HUES48 (cell line): ENCODE data around the gene CTSG.
"Not testable (repeated sequence)": the region's sequence is repeated elsewhere in the genome, so short reads cannot be mapped to it uniquely, and the experiment has no call there.

ENCODE experiments used
- H3K27ac ChIP-seq: one replicate; pipeline ENCODE4 v1.7.0; 2013; ENCODE audit warnings: low read depth, low read length, inconsistent platforms
- H3K27me3 ChIP-seq: 2 replicates; pipeline ENCODE4 v1.6.1; 2013; ENCODE audit warnings: mild to moderate bottlenecking, low read length; ENCODE audit not compliant: control insufficient read depth, insufficient read depth
- H3K36me3 ChIP-seq: 2 replicates; pipeline ENCODE4 v1.6.1; 2013; ENCODE audit warnings: low read length; ENCODE audit not compliant: control insufficient read depth, insufficient read depth
- H3K4me1 ChIP-seq: 2 replicates; pipeline ENCODE4 v1.6.1; 2013; ENCODE audit warnings: mild to moderate bottlenecking, low read length; ENCODE audit not compliant: control insufficient read depth, insufficient read depth
- H3K4me3 ChIP-seq: 2 replicates; pipeline ENCODE4 v1.5.1; 2013; ENCODE audit warnings: mild to moderate bottlenecking, low read depth, low read length
- H3K9ac ChIP-seq: 2 replicates; pipeline ENCODE4 v1.6.1; 2013; ENCODE audit warnings: mild to moderate bottlenecking, low read depth, low read length, moderate library complexity
- H3K9me3 ChIP-seq: 2 replicates; pipeline ENCODE4 v1.6.1; 2013; ENCODE audit warnings: low read length; ENCODE audit not compliant: control insufficient read depth, insufficient read depth

The CTSG gene

GRCh38 chr14:24595073-24595808 lies 19.2 kb upstream of the CTSG start:
- Histone ChIP-seq H3K9me3 (peaks cover 7% of the 10 kb centered on the region), H3K4me3 (no peak overlapping the region), H3K27ac (peak overlapping the region; percentile 84)

DNA sequence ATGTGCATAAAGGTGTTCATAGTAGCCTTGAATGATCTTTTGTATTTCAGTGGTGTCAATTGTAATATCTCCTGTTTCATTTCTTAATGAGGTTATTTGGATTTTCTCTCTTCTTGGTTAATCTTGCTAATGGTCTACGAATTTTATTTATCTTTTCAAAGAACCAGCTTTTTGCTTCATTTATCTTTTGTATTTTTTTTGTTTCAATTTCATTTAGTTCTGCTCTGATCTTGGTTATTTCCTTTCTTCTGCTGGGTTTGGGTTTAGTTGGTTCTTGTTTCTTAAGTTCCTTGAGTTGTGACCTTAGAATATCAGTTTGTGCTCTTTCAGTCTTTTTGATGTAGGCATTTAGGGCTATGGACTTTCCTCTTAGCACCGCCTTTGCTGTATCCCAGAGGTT lies 15.0 kb upstream of the CTSG start:
- H3K36me3 ChIP-seq, H3K9ac ChIP-seq, H3K27ac ChIP-seq, H3K4me1 ChIP-seq, H3K4me3 ChIP-seq, H3K27me3 ChIP-seq: not testable (repeated sequence)
- H3K9me3 ChIP-seq: peaks cover 13% of the 10 kb centered on the region

More at GRCh38 chr14:24595073-24595808, 19.2 kb upstream of the CTSG start:
- Histone ChIP-seq H3K9ac (no peak overlapping the region), H3K36me3 (no peaks in the 10 kb centered on the region), H3K27me3 (no peaks in the 10 kb centered on the region), H3K4me1 (no peaks in the 10 kb centered on the region)

- not testable (repeated sequence) for H3K27ac ChIP-seq, H3K4me1 ChIP-seq
Measured at GRCh38 chr14:24584402-24584801, 8.4 kb upstream of the CTSG start.

DNA sequence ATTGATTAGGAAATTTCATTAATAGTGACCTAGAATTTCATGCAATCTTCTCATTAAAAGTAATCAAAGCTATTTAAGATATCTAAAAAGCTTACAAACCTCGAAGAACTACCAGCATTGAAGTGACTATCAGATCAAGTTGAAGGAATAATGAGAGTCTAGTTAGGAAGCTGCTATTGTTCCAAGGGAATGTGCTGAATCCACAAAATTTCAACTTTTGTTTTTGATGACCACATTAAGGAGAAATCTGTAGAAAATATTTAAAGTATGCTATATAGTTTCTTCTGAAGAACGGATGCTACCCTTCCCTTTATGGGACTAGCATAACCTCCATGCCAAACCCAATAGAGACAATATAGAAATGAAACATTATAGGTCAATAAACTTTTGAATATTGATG lies 2.5 kb upstream of the CTSG start:
- Histone ChIP-seq H3K9ac (no peak overlapping the region), H3K27me3 (no peaks in the 10 kb centered on the region), H3K4me1 (no peaks in the 10 kb centered on the region), H3K27ac (no peak overlapping the region), H3K36me3 (no peaks in the 10 kb centered on the region), H3K9me3 (no peaks in the 10 kb centered on the region), H3K4me3 (no peak overlapping the region)

More at GRCh38 chr14:24584402-24584801, 8.4 kb upstream of the CTSG start:
- not testable (repeated sequence) for H3K27me3 ChIP-seq, H3K9me3 ChIP-seq, H3K36me3 ChIP-seq, H3K9ac ChIP-seq, H3K4me3 ChIP-seq

GRCh38 chr14:24576771-24577170 lies 721 bp upstream of the CTSG start:
- H3K4me1 ChIP-seq: no peaks in the 10 kb centered on the region
- no peak overlapping the region for H3K9ac ChIP-seq
- no peaks in the 10 kb centered on the region for H3K27me3 ChIP-seq
- no peak overlapping the region for H3K4me3 ChIP-seq
- H3K9me3 ChIP-seq: no peaks in the 10 kb centered on the region
- no peaks in the 10 kb centered on the region for H3K36me3 ChIP-seq
- H3K27ac ChIP-seq: no peak overlapping the region

DNA sequence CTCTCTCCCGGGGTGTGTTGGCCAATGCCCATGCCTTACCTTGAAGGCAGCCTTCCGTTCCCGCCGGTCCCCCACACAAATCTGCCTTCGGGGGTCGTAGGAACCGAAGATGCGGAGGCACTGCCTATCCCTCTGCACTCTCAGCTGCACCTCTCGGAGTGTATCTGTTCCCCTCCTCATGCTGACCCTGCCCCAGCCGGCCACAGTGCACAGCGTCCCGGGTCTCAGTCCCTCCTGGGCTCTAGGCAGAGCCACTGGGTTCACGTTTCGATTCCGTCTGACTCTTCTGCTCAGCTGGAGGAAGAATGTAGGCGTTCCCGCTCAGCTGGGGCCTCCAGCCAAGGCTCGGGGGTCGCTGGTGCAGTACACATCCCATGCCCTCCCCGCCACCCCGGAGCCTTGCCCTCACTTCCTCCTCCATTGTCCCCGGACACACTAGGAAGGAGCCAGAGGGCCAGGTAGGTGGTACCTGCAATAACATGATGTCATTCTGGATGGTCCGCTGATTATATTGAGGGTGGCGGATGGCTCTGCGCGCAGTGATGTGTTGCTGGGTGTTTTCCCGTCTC lies 1.8 kb downstream of the CTSG start:
- Histone ChIP-seq H3K27ac (no peak overlapping the region), H3K4me1 (no peaks in the 10 kb centered on the region), H3K9ac (no peak overlapping the region), H3K36me3 (no peaks in the 10 kb centered on the region), H3K27me3 (no peaks in the 10 kb centered on the region), H3K9me3 (no peaks in the 10 kb centered on the region), H3K4me3 (no peak overlapping the region)

DNA sequence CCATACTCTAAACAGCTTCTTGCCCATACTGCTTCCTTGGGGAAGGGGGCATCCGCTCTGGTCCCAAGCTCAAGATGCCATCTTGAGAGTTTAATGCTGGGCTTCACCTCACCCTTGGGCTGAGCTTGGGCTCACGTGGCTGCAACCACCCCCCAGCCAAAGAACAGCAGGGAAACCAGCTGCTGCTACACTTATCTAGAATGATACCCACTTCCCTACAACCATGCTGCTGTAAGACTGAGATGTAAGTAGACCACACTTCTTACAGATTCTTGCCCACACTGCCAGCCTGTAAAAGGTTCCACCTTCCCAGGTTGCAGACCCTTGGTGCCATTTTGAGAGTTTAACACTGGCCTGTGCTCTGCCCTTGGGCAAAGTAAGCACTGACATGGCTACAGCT lies 9.7 kb downstream of the CTSG start:
- Histone ChIP-seq H3K27ac (no peak overlapping the region), H3K9ac (no peak overlapping the region), H3K4me1 (no peaks in the 10 kb centered on the region), H3K36me3 (no peaks in the 10 kb centered on the region), H3K9me3 (peaks cover 8% of the 10 kb centered on the region), H3K27me3 (no peaks in the 10 kb centered on the region), H3K4me3 (no peak overlapping the region)

DNA sequence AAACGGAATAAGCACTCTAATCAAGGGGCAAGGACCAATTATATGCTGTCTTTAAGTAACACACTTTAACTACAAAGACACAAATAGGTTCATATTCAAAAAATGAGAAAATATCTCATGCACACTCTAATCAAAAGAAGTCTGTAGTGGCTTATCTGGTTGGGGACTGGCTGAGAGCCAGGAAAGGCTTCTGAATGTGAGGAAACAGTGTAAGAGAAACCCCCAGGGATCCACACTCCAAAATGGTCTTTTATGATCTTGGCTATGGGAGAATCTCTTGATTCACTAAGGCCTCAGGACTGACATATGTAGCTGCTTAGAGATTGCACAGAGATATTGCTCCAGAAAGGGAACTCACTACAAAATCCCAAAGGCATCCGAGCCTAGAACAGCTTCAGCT lies 10.3 kb downstream of the CTSG start:
- no peaks in the 10 kb centered on the region for H3K4me1 ChIP-seq
- H3K27ac ChIP-seq: no peak overlapping the region
- no peak overlapping the region for H3K9ac ChIP-seq

DNA sequence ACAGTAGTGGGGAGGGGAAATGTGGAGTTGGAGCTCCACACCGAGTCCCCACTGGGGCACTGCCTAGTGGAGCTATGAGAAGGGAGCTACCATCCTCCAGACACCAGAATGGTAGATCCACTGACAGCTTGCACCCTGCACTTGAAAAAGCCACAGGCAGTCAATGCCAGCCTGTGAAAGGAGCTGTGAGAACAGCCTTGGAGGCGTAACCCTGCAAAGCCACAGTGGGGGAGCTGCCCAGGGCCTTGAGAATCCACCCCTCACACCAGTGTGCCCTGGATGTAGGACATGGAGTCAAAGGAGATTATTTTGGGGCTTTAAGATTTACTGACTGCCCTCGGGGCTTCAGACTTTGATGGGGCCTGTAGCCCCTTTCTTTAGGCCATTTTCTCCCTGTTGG lies 12.5 kb downstream of the CTSG start:
- peaks cover 8% of the 10 kb centered on the region for H3K9me3 ChIP-seq
- no peak overlapping the region for H3K27ac ChIP-seq
- no peaks in the 10 kb centered on the region for H3K36me3 ChIP-seq
- no peaks in the 10 kb centered on the region for H3K4me1 ChIP-seq
- H3K4me3 ChIP-seq: no peak overlapping the region
- no peaks in the 10 kb centered on the region for H3K27me3 ChIP-seq
- no peak overlapping the region for H3K9ac ChIP-seq

More for the DNA sequence above, 10.3 kb downstream of the CTSG start:
- peaks cover 8% of the 10 kb centered on the region for H3K9me3 ChIP-seq
- no peak overlapping the region for H3K4me3 ChIP-seq
- no peaks in the 10 kb centered on the region for H3K27me3 ChIP-seq
- H3K36me3 ChIP-seq: no peaks in the 10 kb centered on the region

GRCh38 chr14:24556756-24557155 lies 19.3 kb downstream of the CTSG start:
- no peak overlapping the region for H3K4me3 ChIP-seq
- no peaks in the 10 kb centered on the region for H3K27me3 ChIP-seq
- no peaks in the 10 kb centered on the region for H3K36me3 ChIP-seq
- H3K9ac ChIP-seq: no peak overlapping the region
- H3K9me3 ChIP-seq: 0 out of 2 replicates have a peak, but pooled peaks cover 2% of the 10 kb centered on the region
- no peak overlapping the region for H3K27ac ChIP-seq
- no peaks in the 10 kb centered on the region for H3K4me1 ChIP-seq

GRCh38 chr14:24549064-24549463 lies 27.0 kb downstream of the CTSG start:
- not testable (repeated sequence) for H3K36me3 ChIP-seq, H3K27me3 ChIP-seq, H3K4me3 ChIP-seq, H3K9ac ChIP-seq, H3K27ac ChIP-seq, H3K4me1 ChIP-seq
- H3K9me3 ChIP-seq: peaks cover 30% of the 10 kb centered on the region
